HL-60 (cell line): ENCODE measurements around the gene PTPRD.

Experiments used
- DNase-seq, 2 experiments: peaks; one replicate each; pipeline ENCODE4 v3.0.0-alpha.2; 2010 to 2020; ENCODE audit warnings: low read depth in 1 of 2, low spot score in 1 of 2
- H3K27ac ChIP-seq: fragments of 250-450 bp; sonication (Bioruptor Pico); replicated peaks from 2 replicates; pipeline ENCODE4 v1.5.1; 2020; ENCODE audit warnings: mild to moderate bottlenecking, moderate library complexity
- H3K27me3 ChIP-seq: fragments of 250-450 bp; sonication (Bioruptor Pico); 2 replicates; pipeline ENCODE4 v1.5.1; 2021; ENCODE audit warnings: mild to moderate bottlenecking, moderate library complexity; ENCODE audit not compliant: insufficient read depth, poor library complexity, severe bottlenecking
- H3K4me3 ChIP-seq: replicated peaks from 2 replicates; pipeline ENCODE4 v1.5.1; 2011; ENCODE audit warnings: mild to moderate bottlenecking, control low read depth, low read length; ENCODE audit not compliant: insufficient read depth
- CTCF ChIP-seq: IDR thresholded peaks from one replicate; pipeline ENCODE4 v1.5.1; 2011; ENCODE audit warnings: low read length, control low read depth, inconsistent platforms; ENCODE audit not compliant: insufficient read depth
- GABPA ChIP-seq: IDR thresholded peaks from 2 replicates; pipeline ENCODE4 v1.6.1; 2012; ENCODE audit warnings: low read depth
- POLR2AphosphoS5 ChIP-seq: IDR thresholded peaks from 2 replicates; pipeline ENCODE4 v1.6.1; 2012; ENCODE audit warnings: low read depth
- SPI1 ChIP-seq: IDR thresholded peaks from 2 replicates; pipeline ENCODE4 v1.6.1; 2012; ENCODE audit warnings: low read depth, mild to moderate bottlenecking, borderline replicate concordance
- TF ChIP-seq, protein P1 (sequence below): IDR thresholded peaks from 2 replicates; pipeline ENCODE4 v1.6.1; 2012; ENCODE audit warnings: low read depth; ENCODE audit not compliant: insufficient replicate concordance

The PTPRD gene

GRCh38 chr9:8651846-8652215 is 1961.0 kb downstream of the PTPRD start:
- Histone ChIP-seq H3K4me3 (no peak overlapping the region), H3K27me3 (no peaks in the 10 kb centered on the region), H3K27ac (no peak overlapping the region)
- TF ChIP-seq GABPA: no peak
- TF ChIP-seq SPI1: no peak
- TF ChIP-seq, protein P1, sequence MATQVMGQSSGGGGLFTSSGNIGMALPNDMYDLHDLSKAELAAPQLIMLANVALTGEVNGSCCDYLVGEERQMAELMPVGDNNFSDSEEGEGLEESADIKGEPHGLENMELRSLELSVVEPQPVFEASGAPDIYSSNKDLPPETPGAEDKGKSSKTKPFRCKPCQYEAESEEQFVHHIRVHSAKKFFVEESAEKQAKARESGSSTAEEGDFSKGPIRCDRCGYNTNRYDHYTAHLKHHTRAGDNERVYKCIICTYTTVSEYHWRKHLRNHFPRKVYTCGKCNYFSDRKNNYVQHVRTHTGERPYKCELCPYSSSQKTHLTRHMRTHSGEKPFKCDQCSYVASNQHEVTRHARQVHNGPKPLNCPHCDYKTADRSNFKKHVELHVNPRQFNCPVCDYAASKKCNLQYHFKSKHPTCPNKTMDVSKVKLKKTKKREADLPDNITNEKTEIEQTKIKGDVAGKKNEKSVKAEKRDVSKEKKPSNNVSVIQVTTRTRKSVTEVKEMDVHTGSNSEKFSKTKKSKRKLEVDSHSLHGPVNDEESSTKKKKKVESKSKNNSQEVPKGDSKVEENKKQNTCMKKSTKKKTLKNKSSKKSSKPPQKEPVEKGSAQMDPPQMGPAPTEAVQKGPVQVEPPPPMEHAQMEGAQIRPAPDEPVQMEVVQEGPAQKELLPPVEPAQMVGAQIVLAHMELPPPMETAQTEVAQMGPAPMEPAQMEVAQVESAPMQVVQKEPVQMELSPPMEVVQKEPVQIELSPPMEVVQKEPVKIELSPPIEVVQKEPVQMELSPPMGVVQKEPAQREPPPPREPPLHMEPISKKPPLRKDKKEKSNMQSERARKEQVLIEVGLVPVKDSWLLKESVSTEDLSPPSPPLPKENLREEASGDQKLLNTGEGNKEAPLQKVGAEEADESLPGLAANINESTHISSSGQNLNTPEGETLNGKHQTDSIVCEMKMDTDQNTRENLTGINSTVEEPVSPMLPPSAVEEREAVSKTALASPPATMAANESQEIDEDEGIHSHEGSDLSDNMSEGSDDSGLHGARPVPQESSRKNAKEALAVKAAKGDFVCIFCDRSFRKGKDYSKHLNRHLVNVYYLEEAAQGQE: no peak
- no peak for TF ChIP-seq POLR2AphosphoS5
- TF ChIP-seq CTCF: no peak
- no peak for DNase-seq

- H3K4me3 ChIP-seq: no peak overlapping the region
- no peaks in the 10 kb centered on the region for H3K27me3 ChIP-seq
- H3K27ac ChIP-seq: no peak overlapping the region
- TF ChIP-seq SPI1 (no peak), GABPA (no peak), CTCF (no peak), POLR2AphosphoS5 (no peak)
- TF ChIP-seq, protein P1: no peak
- no peak for DNase-seq
Measured at GRCh38 chr9:8651070-8651845, 1961.5 kb downstream of the PTPRD start.

DNA sequence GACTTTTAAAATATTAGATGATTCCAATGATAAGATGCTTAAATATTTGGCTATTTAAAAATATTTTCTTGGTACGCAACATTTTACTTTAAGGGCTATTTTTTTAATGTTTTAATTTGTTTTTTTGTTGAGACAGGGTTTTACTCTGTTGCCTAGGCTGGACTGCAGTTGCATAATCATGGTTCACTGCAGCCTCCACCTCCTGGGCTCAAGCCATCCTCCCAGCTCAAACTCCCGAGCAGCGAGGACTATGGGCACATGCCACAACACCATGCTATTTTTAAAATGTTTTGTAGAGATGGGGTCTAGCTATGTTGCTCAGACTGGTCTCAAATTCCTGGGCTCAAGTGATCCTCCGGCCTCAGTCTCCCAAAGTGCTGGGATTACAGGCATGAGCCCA is 1963.0 kb downstream of the PTPRD start:
- DNase-seq: no peak

More for the DNA sequence above, 1963.0 kb downstream of the PTPRD start:
- Histone ChIP-seq H3K27ac (no peak overlapping the region), H3K27me3 (no peaks in the 10 kb centered on the region), H3K4me3 (no peak overlapping the region)
- TF ChIP-seq CTCF: no peak
- TF ChIP-seq POLR2AphosphoS5: no peak
- TF ChIP-seq GABPA: no peak
- no peak for TF ChIP-seq SPI1
- TF ChIP-seq, protein P1: no peak
